Stimulated activated CD4-positive, alpha-beta T cell treated with anti-CD3 and anti-CD28 coated beads, Interleukin-1b, Interleukin-23, amount 100 ng/mL, for 24 hours (primary cell): ENCODE results near the gene SFTA2.

Experiments
- DNase-seq, 4 experiments: peaks; one replicate each; pipeline ENCODE4 v3.0.0-alpha.2; 2020; ENCODE audit warnings: low read depth in 4 of 4, low spot score in 1 of 4

Gene SFTA2

GRCh38 chr6:30891816-30892538 is 40.0 kb downstream of the SFTA2 start:
- no peak for DNase-seq

- DNase-seq, result no peak
Measured at GRCh38 chr6:30891450-30891723, 40.6 kb downstream of the SFTA2 start.

- no peak for DNase-seq
Measured at GRCh38 chr6:30890646-30891449, 41.1 kb downstream of the SFTA2 start.

GRCh38 chr6:30889921-30890645 is 41.9 kb downstream of the SFTA2 start:
- no peak for DNase-seq

- no peak for DNase-seq
Measured at GRCh38 chr6:30889496-30889885, 42.5 kb downstream of the SFTA2 start.

GRCh38 chr6:30888816-30889495 is 43.0 kb downstream of the SFTA2 start:
- DNase-seq, result no peak

- no peak for DNase-seq
Measured at GRCh38 chr6:30887901-30888815, 43.8 kb downstream of the SFTA2 start.

- no peak for DNase-seq
Measured at GRCh38 chr6:30886897-30887255, 45.1 kb downstream of the SFTA2 start.

GRCh38 chr6:30885999-30886896 is 45.7 kb downstream of the SFTA2 start:
- DNase-seq, result peak in 1 of 4 experiments; percentile 24

GRCh38 chr6:30885481-30885998 is 46.4 kb downstream of the SFTA2 start:
- DNase-seq, result no peak

GRCh38 chr6:30884521-30885480 is 47.2 kb downstream of the SFTA2 start:
- peak in 1 of 4 experiments; percentile 40 for DNase-seq

GRCh38 chr6:30883685-30884520 is 48.1 kb downstream of the SFTA2 start, which contains the start of gene DDR1:
Gene DDR1, plus strand, starts transcription at chr6:30884519. Its CDS starts 4,211 bp downstream, at chr6:30888730.
- DNase-seq, result peak in 2 of 4 experiments; percentile 29 to 43

- DNase-seq, result no peak
Measured at GRCh38 chr6:30882759-30883684, 48.9 kb downstream of the SFTA2 start.

GRCh38 chr6:30882204-30882758 is 49.7 kb downstream of the SFTA2 start:
- DNase-seq, result no peak

- no peak for DNase-seq
Measured at GRCh38 chr6:30881392-30882203, 50.4 kb downstream of the SFTA2 start.
